T-helper 1 cell treated with Interleukin-12 subunit alpha and Interleukin-12 subunit beta and Interleukin-4 antibody, amounts not matched to agents 30 μg/mL and 1 μg/mL, for 36 hours (primary cell): ENCODE data around the gene RPL22.

ENCODE experiments used
- H3K27ac Mint-ChIP-seq: one replicate; pipeline ENCODE4 v1.8.0; 2021; ENCODE audit warnings: mild to moderate bottlenecking, mixed read lengths
- H3K27me3 Mint-ChIP-seq: one replicate; pipeline ENCODE4 v1.8.0; 2021; ENCODE audit warnings: low read depth, mixed read lengths
- H3K36me3 Mint-ChIP-seq: one replicate; pipeline ENCODE4 v1.8.0; 2021; ENCODE audit warnings: low read depth, mixed read lengths
- H3K4me1 Mint-ChIP-seq: one replicate; pipeline ENCODE4 v1.8.0; 2021; ENCODE audit warnings: low read depth, mixed read lengths
- H3K4me3 Mint-ChIP-seq: one replicate; pipeline ENCODE4 v1.8.0; 2021; ENCODE audit warnings: mild to moderate bottlenecking, moderate library complexity, mixed read lengths
- H3K9me3 Mint-ChIP-seq: one replicate; pipeline ENCODE4 v1.8.0; 2021; ENCODE audit warnings: mixed read lengths

Gene RPL22

DNA sequence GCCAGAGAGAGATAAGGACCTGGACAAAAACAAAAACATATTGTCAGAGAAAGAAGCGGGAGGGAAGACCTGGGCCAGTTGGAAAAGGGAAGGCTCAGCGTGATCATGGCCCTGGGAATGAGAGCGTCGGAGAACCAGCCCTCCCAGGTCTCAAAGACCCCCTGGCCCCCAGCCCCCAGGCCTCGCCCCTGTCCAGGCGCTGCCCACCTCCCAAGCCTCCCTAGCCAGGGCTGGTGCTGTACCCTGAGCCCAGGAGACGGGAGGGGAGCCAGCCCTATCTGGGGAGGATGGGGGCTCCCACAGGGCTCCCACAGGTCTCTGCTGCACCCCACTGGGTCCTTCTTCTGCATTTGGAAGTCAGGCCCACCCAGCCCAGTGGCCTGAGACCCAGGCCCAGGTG is 34.4 kb downstream of the RPL22 start:
- no peaks in the 10 kb centered on the region for H3K36me3 Mint-ChIP-seq
- H3K27me3 Mint-ChIP-seq: no peaks in the 10 kb centered on the region
- H3K27ac Mint-ChIP-seq: no peak overlapping the region
- no peak overlapping the region for H3K4me3 Mint-ChIP-seq
- no peaks in the 10 kb centered on the region for H3K4me1 Mint-ChIP-seq
- no peaks in the 10 kb centered on the region for H3K9me3 Mint-ChIP-seq

DNA sequence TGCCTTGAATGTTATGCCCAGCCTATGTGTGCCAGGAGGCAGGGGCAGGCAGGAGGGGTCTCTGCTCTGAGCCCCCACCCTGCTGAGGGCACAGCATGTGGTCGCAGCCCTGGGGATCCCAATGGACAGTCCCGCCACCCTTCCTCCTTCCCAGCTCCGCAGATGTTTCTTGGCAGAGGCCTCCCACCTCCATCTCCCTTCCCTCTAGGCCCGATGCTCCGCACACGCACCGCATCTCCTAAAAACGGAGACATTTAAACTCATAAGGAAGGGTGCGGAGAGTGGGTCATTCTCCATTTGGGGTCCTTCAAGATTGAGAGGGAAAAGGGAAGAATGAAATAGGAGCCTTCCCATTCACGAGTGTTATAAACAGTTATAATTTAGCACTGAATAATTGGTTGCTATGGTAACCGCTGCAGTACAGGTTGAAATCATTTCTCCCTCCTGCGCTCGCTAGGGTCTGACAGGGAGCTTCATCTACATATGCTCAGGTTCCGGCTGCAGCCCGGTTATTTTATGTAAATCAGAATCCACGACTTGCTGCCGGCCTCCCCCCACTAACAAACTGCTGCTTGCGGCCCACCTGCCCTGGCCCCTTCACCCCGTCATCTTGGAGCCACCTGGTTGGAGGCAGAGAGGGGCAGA is 35.3 kb downstream of the RPL22 start:
- no peaks in the 10 kb centered on the region for H3K36me3 Mint-ChIP-seq
- no peaks in the 10 kb centered on the region for H3K27me3 Mint-ChIP-seq
- no peak overlapping the region for H3K4me3 Mint-ChIP-seq
- H3K9me3 Mint-ChIP-seq: no peaks in the 10 kb centered on the region
- H3K27ac Mint-ChIP-seq: no peak overlapping the region
- H3K4me1 Mint-ChIP-seq: peaks cover 3% of the 10 kb centered on the region

DNA sequence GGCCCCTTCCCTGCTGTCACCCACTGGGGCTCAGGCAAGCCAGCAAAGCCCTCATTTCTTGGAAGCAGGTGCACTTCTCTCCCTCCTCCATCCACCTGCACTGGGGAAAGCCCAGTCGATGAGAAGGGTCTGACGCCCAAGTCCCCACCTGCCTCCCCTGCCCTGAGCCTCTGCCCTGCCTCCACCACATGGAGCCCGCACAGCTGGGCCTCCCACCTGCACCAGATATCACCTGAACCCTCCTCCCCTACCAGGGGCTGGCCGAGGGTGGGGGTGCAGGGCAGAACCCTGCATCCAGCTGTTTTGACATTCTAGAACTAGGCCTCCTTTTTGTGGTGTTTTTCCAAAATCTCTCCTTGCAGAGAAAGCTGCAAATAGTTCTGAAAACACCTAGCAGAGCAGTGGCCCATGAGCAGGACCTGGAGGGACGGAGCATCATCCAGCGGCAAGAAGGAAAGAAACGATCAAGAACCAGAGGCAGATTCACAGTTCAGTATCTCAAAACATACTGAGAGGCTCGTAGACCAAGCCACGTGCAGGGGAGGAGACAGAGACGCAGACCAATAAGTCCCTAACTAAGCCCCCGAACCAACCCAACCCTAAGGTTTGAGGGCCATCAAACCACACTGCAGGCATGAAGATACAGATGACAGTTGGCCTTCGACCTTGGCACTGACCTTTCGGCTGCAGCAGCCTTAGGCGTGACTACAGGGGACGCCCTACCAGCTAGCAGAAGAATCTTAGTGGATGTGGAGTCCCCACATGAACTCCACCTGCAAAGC is 36.0 kb downstream of the RPL22 start:
- Mint-ChIP-seq H3K4me1 (peaks cover 3% of the 10 kb centered on the region), H3K27ac (no peak overlapping the region), H3K9me3 (no peaks in the 10 kb centered on the region), H3K4me3 (no peak overlapping the region), H3K36me3 (no peaks in the 10 kb centered on the region), H3K27me3 (no peaks in the 10 kb centered on the region)

DNA sequence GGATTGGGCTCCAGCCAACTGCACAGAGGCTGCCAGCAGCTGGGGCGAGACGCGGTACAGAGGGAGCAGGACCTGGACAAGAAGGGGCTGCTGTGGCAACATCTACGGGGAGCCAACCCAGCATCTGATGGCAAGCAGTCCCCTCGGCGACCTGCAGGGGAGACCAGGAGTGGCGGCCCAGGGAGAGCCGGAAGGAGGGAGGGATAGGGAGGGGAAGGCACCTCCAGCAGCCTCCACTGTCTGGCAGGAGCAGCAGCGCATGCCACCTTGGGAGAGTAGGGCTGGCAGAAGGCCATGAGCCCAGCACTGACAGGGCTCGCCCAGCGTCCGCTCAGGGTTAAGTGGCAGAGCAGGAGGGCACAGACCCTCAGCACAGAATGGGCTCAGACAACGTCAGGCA is 36.6 kb downstream of the RPL22 start:
- Mint-ChIP-seq H3K27me3 (no peaks in the 10 kb centered on the region), H3K4me1 (peaks cover 5% of the 10 kb centered on the region), H3K36me3 (no peaks in the 10 kb centered on the region), H3K27ac (no peak overlapping the region), H3K9me3 (no peaks in the 10 kb centered on the region), H3K4me3 (no peak overlapping the region)

DNA sequence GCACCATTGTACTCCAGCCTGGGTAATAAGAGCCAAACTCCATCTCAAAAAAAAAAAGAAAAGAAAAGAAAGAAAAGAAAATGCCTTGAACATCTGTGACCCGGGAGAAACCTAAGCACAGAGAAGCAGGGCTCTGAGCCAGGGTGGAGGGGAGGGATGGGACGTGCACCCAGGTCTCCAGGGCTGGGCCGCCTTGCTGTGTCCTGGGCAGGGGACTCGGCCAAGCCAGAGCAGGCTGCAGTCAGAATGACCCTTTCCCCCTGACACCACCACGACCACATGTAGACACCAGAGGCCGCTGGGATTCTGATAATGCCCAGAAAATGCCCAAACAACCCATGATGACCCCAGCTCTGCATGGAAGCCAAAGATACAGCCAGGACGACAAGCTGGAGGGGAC is 37.1 kb downstream of the RPL22 start:
- Mint-ChIP-seq H3K4me3 (no peak overlapping the region), H3K36me3 (no peaks in the 10 kb centered on the region), H3K9me3 (no peaks in the 10 kb centered on the region), H3K27ac (no peak overlapping the region), H3K4me1 (peaks cover 5% of the 10 kb centered on the region), H3K27me3 (no peaks in the 10 kb centered on the region)

DNA sequence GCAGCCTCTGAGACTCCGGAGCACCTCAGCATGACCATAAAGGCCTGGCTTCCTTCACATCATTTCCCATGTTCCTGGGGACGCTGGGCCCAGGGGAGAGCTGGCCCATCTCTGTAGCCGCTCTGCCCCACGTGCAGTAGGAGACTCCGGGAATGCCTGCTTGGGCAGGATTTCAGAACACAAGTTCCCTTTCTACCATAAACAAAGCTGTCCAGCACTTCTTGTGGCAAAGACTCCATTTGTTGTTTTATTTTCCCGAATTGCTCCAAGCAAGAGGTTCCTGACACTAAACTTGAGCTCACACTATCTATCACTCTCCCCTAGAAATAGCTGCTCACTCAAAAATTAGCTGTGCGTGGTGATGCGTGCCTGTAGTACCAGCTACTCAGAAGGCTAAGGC is 41.2 kb downstream of the RPL22 start:
- H3K27ac Mint-ChIP-seq: no peak overlapping the region
- no peak overlapping the region for H3K4me3 Mint-ChIP-seq
- no peaks in the 10 kb centered on the region for H3K27me3 Mint-ChIP-seq
- no peaks in the 10 kb centered on the region for H3K36me3 Mint-ChIP-seq
- H3K4me1 Mint-ChIP-seq: peaks cover 5% of the 10 kb centered on the region
- no peaks in the 10 kb centered on the region for H3K9me3 Mint-ChIP-seq

DNA sequence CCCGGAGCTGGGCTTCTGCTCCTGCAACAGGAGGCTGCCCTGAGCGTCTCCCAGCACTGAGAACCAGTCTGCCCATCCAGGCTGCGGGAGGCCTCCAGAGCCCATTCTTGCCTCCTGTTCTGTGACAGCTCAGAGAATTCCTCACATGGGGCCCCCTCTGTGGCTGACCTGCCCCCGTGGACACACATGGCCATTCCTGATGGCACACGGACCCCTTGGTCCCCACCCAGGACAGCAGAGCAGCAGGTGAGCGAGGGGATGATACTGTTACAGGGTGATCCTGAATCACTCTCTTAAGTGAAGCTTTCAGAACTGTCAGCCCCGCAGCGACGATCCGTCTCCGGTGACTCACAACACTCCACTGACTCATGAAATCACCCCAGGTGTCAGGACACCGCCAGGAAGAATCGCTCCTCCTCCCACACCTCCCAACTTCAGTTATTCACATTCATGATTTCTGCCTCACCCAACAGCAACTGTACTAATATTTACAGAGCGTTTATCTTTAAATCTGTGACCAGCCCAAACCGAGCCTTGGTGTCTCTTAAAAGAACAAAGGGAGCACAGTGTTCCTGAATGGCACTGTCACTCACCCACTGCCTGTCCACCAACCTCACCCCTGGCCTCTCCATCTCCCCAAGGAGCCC is 41.7 kb downstream of the RPL22 start:
- H3K27me3 Mint-ChIP-seq: no peaks in the 10 kb centered on the region
- H3K36me3 Mint-ChIP-seq: no peaks in the 10 kb centered on the region
- H3K27ac Mint-ChIP-seq: no peak overlapping the region

DNA sequence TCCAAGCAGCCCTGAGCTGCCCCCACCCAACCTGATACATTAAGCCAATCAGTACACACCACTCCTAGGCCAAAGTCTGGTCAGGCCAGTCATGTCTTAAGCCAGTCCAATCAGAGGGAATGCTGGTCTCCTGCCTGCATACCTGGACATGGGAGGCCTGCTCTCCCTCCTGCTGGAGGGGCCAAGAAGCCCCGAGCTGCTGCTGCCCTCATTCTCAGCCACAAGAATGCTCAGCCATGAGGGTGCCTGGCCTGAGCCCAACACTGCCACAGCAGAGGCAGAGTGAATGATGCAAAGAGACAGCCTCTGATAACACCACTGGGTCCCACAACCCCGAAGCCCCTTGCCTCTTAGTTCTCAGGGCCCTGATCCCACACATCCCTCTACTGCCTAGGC is 42.3 kb downstream of the RPL22 start:
- H3K4me1 Mint-ChIP-seq: peaks cover 5% of the 10 kb centered on the region
- H3K36me3 Mint-ChIP-seq: no peaks in the 10 kb centered on the region
- no peaks in the 10 kb centered on the region for H3K9me3 Mint-ChIP-seq
- no peak overlapping the region for H3K4me3 Mint-ChIP-seq
- H3K27ac Mint-ChIP-seq: peak overlapping the region; percentile 49
- no peaks in the 10 kb centered on the region for H3K27me3 Mint-ChIP-seq

More for the DNA sequence above, 41.7 kb downstream of the RPL22 start:
- no peak overlapping the region for H3K4me3 Mint-ChIP-seq
- no peaks in the 10 kb centered on the region for H3K9me3 Mint-ChIP-seq
- peaks cover 5% of the 10 kb centered on the region for H3K4me1 Mint-ChIP-seq

DNA sequence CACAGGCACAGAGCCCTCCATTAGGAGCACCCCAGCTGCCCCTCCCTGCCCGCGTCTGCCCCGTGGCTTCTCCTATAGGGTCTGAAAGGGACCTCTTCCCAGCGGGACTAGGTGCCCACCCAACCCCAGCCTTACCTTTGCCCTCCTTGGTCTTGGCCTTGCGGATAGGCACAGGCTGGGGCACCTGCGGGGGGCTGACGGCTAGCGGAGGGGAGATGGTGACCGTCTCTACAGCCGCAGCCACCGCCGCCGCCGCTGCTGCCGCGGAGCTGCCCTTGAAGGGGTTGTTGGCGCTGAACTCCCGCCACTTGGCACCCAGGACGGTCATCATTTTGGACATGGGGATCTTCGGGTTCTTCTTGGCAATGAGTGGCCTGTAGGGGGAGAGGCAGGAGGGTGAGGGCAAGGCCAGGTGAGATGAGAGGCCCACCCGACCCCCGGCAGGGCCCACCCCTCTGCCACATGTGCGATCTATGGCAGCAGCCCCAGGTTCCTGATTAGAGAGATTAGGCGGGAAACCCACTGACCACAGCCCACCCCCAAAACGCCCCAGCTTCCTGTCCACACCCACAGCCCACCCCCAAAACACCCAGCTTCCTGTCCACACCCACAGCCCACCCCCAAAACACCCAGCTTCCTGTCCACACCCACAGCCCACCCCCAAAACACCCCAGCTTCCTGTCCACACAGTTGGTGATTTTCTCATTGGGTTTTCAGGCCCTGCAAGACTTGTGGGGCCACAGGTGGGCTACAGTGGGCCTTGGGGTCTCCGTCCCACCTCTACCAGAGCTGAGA is 44.7 kb downstream of the RPL22 start:
- H3K9me3 Mint-ChIP-seq: no peaks in the 10 kb centered on the region
- H3K4me1 Mint-ChIP-seq: peaks cover 4% of the 10 kb centered on the region
- H3K27ac Mint-ChIP-seq: peak overlapping the region; percentile 41
- H3K36me3 Mint-ChIP-seq: no peaks in the 10 kb centered on the region
- no peaks in the 10 kb centered on the region for H3K27me3 Mint-ChIP-seq
- no peak overlapping the region for H3K4me3 Mint-ChIP-seq

DNA sequence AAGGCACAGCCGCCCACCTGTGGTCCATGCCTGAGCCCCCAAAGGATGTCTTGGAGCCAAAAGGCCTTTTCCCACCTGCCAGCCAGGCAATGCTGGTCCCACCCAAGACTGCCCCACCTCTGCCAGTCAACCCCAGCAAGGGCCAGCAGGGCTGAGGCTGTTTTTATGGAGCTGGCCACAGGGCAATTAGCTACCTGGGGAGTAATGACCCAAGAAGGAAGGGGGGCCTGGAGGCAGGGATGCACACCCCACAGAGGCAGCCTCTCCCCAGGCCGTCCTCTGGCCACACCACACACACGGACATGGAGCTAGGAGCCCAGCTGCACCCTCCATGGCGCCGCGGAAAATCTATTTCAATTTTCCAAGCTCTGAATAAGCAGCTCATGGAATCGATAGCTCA is 46.5 kb downstream of the RPL22 start:
- no peak overlapping the region for H3K27ac Mint-ChIP-seq
- H3K4me1 Mint-ChIP-seq: peaks cover 4% of the 10 kb centered on the region
- no peaks in the 10 kb centered on the region for H3K36me3 Mint-ChIP-seq
- H3K4me3 Mint-ChIP-seq: no peak overlapping the region
- no peaks in the 10 kb centered on the region for H3K9me3 Mint-ChIP-seq
- H3K27me3 Mint-ChIP-seq: no peaks in the 10 kb centered on the region

DNA sequence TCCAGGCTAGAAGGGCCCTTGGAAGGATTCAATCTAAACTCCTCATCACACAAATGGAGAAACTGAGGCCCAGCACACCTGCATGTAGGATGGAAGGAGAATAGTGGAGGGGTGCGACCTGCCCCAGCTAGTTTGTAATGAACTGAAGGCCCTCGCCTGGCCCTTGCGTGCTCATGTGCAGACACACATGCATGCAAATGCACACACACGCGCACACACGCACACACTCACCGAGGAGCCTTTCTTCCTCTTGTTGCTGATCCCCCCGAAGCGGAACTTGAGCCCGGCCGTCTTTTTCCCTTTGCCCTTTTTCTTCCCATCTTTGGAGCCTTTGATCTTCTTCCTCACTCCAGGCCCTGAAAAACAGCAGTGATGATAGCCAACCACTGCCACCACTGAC is 47.2 kb downstream of the RPL22 start:
- Mint-ChIP-seq H3K27ac (no peak overlapping the region), H3K4me1 (peaks cover 2% of the 10 kb centered on the region), H3K9me3 (no peaks in the 10 kb centered on the region), H3K4me3 (no peak overlapping the region), H3K27me3 (no peaks in the 10 kb centered on the region), H3K36me3 (no peaks in the 10 kb centered on the region)

DNA sequence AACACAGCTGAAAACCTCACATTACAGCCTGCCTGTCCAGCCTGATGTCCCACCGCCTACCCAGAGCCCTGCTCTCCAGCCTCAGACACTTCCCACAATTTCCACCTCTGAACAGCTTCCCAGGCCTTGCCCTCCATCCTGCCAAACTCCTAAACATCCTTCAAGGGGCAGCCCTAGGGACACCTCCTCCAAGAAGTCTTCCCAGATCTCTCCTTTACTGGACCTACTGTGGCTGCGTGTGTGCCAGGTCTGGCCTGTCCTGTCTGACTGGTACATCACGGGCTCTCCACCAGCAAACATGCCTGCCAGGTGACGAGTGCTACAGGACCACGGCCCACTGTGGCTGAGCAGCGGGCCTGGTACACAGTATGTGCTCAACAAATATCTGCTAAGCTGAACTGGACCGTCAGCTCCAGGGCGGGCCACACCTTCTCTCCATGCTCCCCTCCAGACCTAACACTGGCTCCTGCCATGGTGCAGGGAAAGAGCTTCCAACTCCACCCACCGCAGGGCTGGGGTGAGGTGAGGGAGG is 48.0 kb downstream of the RPL22 start:
- Mint-ChIP-seq H3K9me3 (no peaks in the 10 kb centered on the region), H3K27ac (no peak overlapping the region), H3K4me1 (peaks cover 2% of the 10 kb centered on the region), H3K27me3 (no peaks in the 10 kb centered on the region), H3K36me3 (no peaks in the 10 kb centered on the region), H3K4me3 (no peak overlapping the region)

DNA sequence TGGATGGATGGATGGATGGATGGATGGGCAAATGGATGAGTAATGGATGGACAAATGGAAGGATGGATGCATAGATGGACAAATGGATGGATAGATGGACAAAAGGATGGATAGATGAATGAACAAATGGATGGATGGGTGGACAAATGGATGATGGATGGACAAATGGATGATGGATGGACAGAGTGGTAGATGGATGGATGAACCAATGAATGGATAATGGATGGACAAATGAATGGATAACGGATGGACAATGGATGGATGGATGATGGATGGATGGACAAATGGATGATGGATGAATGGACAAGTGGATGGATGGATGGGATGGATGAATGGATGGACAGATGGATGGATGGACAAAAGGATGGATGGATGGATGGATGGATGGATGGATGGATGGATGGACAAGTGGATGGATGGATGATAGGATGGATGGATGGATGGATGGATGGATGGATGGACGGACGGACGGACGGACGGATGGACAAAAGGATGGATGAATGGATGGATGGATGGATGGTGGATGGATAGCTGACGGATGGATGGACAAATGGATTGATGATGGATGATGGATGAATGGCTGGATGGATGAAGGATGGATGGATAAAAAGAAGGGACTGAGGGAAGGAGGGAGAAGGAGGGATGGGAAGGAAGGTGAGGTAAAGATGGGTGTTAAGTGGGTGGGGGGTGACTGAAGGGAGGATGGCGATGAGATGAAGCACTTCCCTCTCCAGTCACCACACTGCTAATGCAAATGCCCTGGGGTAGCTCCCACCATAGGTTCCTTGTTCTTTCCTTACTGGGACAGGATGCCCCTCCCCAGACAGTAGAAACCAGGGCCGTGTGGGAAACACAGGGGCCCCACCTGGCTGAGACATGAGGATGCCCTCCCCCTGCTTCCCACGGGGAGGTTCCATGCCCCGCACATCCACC is 49.1 kb downstream of the RPL22 start:
- H3K4me1 Mint-ChIP-seq: peaks cover 2% of the 10 kb centered on the region
- H3K4me3 Mint-ChIP-seq: no peak overlapping the region
- H3K36me3 Mint-ChIP-seq: no peaks in the 10 kb centered on the region
- no peaks in the 10 kb centered on the region for H3K27me3 Mint-ChIP-seq
- no peaks in the 10 kb centered on the region for H3K9me3 Mint-ChIP-seq
- no peak overlapping the region for H3K27ac Mint-ChIP-seq
